ENCODE results near the gene FUT3. TPM values are rescaled to one million over a fixed set of nuclear protein-coding genes. Genes with fewer than 3 reads are reported as not detected.
"Not testable (repeated sequence)": the region's sequence is repeated elsewhere in the genome, so short reads cannot be mapped to it uniquely, and the experiment has no call there.

The FUT3 gene
- not detected for total RNA-seq

- no peak for DNase-seq
These were observed at the start of gene FUT3 for GRCh38 chr19:5851302-5851701. Gene FUT3 (minus strand): TSS chr19:5851449.

DNA sequence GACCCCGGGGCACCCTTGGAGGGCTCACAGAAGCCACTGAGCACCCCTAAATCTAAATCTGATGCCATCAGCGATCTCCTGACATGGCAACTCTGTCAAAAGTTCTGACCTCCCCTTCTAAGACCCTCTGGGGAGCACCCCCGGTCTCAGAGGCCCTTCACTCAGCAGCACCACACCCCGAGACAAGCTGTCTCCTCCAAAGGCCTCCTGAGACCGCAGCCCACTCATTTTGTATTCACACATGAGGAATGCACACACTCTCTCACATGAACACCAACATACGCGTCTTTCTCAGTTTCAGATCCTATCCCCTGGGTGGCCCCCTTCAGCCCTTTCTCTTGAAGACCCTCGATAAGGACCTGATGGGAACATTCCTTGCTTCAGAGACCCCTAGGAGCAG is 49.7 kb upstream of the FUT3 start:
- no peak for DNase-seq

- no peak for DNase-seq
These were observed 48.7 kb upstream of the FUT3 start for GRCh38 chr19:5899728-5900526.

GRCh38 chr19:5897189-5897969 is 46.1 kb upstream of the FUT3 start:
- DNase-seq = no peak

- DNase-seq = no peak
These were observed 45.3 kb upstream of the FUT3 start for GRCh38 chr19:5896365-5897076.

DNA sequence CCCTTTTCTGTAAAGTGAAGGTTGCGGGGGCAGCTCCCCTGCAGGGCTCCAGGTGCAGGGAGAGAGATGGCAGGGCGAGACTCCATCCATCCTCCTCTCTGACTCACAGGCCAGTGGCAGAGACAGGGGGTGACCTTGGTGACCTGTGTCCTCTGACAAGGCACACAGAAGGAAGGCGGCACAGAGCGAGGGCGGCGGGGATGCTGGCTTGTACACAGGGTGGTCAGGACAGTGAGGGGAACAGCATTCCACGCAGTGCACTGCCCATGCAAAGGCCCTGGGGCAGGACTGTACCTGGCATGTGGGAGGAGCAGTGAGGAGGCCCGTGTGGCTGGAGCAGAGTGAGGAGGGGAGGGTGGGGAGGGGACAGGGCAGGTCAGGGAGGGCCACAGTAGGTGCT is 44.6 kb upstream of the FUT3 start:
- no peak for DNase-seq

GRCh38 chr19:5895409-5895808 is 44.2 kb upstream of the FUT3 start:
- no peak for DNase-seq

DNA sequence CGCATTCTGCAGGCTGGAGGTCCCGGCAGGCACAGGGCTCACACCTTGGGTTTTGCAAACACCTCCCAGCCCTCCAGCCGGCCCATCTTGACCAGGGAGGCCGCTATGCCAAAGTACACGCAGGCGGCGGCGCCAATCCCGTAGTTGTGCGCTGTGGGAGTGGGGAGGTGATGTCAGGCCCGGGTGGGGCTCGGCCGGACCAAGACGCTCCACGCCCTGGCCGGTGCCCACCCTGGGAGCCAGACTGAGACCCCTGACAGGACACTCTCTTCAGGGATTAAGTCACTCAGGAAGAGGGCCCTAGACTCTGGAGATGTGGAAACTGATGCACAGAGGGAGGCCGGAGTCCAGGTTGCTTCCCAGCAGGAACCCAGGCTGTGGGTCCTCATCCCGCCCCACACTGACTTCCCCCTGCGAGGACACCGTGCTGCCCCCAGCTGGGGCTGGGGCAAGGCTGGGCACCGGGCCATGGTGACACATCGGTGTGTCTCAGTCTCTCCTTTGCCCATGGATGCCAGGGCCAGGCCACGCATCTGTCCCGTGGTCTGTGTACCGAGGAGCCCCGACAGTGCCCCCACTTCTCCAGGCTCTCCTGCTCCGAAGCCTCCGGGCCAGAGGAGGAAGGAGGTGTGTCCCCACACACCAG is 43.6 kb upstream of the FUT3 start:
- no peak for DNase-seq

DNA sequence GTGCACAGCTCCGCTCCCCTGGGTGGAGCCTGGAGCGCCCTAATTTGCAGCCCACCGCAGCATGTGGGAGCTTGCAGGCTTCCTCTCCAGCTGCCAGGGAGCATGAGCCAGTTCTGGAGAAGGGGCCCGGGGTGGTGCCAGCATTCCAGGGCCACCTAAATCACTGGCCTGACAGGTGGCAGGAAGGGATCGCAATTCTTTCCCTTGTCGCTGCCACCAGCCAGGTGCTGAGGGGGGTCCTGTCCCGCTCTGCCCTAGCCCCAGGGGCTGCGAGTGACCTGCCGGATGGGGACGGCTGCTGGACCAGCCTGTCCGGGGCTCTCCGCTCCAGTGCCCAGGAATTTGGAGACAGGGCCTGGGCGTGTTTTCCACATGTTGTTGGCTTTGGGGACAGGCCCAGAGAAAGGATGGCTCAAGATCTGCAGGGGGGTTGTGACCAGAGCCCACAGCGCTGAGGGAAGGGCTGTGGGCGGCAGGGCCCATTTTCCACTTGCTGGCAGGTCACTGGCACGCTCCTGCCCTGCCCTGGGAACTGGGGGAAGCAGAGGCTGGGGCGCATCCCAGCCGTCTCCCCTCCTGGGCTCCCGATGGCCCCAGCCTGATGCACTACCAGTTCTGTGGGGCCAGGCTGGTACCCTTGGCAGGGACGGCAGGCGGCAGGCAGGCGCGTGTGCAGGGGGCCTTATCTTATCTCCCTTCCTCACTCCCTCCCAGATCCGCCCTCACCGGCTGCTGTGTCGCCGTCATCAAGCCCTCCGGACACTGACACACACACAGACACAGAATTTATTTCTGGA is 42.9 kb upstream of the FUT3 start:
- DNase-seq = no peak

GRCh38 chr19:5893296-5893903 is 42.2 kb upstream of the FUT3 start:
- DNase-seq = no peak

DNA sequence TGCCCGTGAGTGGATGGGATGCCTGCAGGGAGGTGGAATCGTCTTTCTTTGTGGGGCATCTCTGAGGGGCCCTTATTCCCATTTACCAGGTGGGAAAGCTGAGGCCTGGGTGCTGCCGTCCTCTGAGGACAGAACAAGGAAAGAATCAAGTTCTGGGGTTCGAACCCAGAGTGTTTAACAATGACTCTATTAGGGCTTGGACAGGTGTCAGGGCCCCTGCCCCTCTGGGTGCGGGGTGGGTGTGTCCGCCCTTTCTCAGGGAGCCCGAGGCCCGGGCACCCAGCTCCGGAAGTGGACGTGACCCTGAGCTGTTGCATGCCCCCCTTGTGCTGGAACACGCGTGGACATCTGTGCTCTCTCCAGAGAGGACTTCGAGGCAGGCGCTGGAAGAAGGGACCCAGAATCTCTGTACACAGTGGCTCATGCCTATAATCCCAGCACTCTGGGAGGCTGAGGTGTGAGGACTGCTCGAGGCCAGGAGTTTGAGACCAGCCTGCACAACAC is 41.6 kb upstream of the FUT3 start:
- DNase-seq = no peak

DNA sequence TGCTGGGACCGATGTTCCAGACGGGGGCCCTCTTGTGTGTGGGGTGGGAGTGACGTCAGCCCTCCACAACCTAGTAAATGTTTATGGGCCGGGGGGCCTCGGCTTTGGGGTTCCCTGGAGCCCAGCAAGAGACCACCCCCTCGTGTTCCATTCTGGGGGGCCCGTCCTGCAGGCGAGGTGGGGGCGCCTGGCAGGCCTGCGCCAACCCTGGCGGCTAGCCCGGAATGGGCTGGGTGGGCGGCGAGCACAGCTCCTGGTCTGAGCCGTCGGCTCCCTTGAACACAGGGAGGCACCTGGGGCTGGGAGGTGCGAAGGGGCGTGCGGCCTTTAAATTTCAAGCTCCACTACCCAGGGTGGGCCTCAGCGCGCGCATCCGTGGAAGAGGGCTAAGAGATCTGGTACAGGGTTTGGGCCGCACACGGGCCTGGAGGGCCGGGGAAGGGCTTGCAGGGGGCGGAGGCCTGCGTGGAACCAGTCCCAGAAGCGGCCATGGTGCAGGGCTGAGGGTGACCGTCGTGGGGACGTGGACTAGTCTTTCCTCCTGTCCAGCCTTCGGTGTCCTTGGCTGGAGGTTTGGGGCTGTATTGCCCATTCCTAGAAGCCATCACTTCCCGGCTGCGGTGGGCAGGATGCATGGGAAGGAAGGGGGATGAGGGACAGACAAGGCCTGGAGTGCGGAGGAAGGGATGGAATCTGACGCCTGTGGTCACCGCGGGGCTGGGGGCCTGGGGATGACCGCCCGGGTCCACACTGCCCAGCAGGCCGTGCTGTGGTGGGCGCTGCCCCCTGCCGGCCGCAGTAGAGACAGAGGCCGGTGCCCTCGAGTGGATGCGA is 40.9 kb upstream of the FUT3 start:
- no peak for DNase-seq

- DNase-seq = no peak
These were observed 40.3 kb upstream of the FUT3 start for GRCh38 chr19:5891572-5891937.

GRCh38 chr19:5890099-5890498 is 38.9 kb upstream of the FUT3 start:
- no peak for DNase-seq

DNA sequence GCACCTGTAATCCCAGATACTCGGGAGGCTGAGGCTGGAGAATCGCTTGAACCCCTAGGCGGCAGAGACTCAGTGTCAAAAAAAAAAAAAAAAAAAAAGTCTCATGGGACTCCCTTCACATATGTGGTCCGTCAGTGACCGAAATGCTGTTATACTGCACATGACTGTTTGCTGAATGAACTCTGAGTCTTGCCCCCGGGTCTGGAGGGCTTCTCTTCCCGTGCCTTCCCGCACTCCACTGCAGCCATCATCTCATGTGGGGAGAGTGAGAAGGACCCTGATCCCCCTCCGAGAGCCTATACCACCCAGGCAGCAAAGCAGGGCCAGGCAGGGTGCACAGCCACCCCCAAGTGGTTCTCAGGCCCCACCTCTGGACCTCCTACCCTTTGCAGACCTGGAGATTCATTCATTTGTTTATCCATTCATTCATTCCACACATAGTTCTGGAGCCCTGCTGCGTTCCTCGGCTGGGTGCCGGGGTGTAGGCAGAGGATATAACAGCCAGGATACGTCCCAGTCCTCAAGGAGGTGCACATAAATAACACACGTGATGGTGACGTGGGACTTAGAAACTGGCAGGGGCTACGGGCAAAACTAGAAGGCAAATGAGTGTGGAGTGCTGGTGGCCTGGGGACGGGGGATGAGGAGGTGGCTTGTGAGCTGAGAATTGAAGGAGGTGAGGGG is 38.2 kb upstream of the FUT3 start:
- no peak for DNase-seq

GRCh38 chr19:5884065-5884811 is 33.0 kb upstream of the FUT3 start:
- DNase-seq = not testable (repeated sequence)

GRCh38 chr19:5883157-5883873 is 32.1 kb upstream of the FUT3 start:
- DNase-seq = not testable (repeated sequence)

DNA sequence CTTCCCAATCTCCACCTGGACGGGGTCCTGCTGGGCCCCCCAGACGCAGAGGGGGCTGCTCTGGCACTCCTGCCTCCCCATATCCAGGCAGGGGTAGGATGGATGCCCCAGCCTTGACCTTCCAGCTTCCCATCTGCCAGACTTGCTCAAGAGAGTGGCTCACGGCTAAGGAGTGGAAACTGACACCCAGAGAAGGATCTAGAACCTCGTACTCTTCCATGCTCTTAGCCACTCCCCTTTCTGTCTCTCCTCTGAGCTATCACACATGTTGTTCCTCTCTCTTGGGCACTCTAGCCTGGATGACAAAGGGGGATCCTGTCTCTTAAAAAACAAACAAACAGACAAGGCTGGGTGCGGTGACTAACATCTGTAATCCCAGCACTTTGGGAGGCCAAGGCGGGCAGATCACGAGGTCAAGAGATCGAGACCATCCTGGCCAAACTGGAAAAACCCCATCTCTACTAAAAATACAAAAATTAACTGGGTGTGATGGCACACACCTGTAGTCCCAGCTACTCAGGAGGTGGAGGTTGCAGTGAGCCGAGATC is 31.2 kb upstream of the FUT3 start:
- no peak for DNase-seq
